GM12891 (cell line): ENCODE measurements around the gene AGAP2.

Experiments
- PAX5 ChIP-seq: IDR thresholded peaks from 2 replicates; pipeline ENCODE4 v1.6.1; 2011; ENCODE audit warnings: low read length, moderate library complexity, mild to moderate bottlenecking; ENCODE audit not compliant: insufficient read depth, severe bottlenecking
- POLR2A ChIP-seq: IDR thresholded peaks from 2 replicates; pipeline ENCODE4 v1.6.1; 2011; ENCODE audit warnings: low read depth, low read length, control low read depth
- POLR2AphosphoS5 ChIP-seq: IDR thresholded peaks from 2 replicates; pipeline ENCODE4 v1.6.1; 2011; ENCODE audit warnings: low read depth, low read length, control low read depth
- POU2F2 ChIP-seq: IDR thresholded peaks from 2 replicates; pipeline ENCODE4 v1.6.1; 2011; ENCODE audit warnings: low read depth, mild to moderate bottlenecking, control low read depth, low read length, moderate library complexity
- SPI1 ChIP-seq: IDR thresholded peaks from 2 replicates; pipeline ENCODE4 v1.6.1; 2011; ENCODE audit warnings: low read depth, low read length, control low read depth
- TAF1 ChIP-seq: IDR thresholded peaks from 2 replicates; pipeline ENCODE4 v1.6.1; 2011; ENCODE audit warnings: low read depth, low read length, control low read depth

- TF ChIP-seq POLR2A (no peak), SPI1 (0 out of 2 replicates have a peak, but pooled peaks have one; percentile 17), TAF1 (no peak), POLR2AphosphoS5 (no peak), POU2F2 (no peak), PAX5 (no peak)
Measured at GRCh38 chr12:57765003-57765697, 26.6 kb upstream of the AGAP2 start.
